Measurements from ENCODE around the gene ZNF664.

DNA sequence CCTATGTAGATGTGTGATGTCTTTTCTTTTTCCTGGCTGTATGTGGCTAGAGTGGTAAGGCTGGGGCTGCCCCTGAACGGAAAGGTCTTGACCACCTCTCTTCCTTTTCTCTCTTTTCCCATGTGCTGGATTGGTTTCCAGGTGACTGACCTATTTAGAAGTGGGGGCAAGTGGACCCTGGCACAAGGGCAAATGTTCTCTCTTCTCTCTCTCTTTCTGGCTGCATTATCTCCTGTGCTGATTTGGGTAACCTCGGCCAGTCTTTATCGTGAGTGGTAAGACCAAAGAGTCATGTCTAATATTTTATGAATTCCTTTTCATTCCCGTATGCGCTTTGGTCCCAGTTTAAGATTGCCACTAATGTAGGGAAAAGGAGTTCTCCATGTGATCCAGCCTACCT is 16.2 kb downstream of the ZNF664 start:
- TF ChIP-seq CTCF (IDR thresholded peaks at IDR 0.05; ENCODE audit: control extremely low read depth in 1 of 3, insufficient read depth in 1 of 3, low read depth in 1 of 3, low read length in 3 of 3) (no peak), POLR2A (IDR thresholded peaks at IDR 0.05; ENCODE audit: control extremely low read depth in 1 of 2, low read depth in 2 of 2, low read length in 2 of 2) (no peak), CBX5 (IDR thresholded peaks at IDR 0.05; ENCODE audit: low read depth, low read length) (no peak), POLR2AphosphoS5 (IDR thresholded peaks at IDR 0.05; ENCODE audit: low read depth, low read length) (no peak), USF2 (IDR thresholded peaks at IDR 0.05; ENCODE audit: low read length) (no peak)
- TF ChIP-seq, protein P1, sequence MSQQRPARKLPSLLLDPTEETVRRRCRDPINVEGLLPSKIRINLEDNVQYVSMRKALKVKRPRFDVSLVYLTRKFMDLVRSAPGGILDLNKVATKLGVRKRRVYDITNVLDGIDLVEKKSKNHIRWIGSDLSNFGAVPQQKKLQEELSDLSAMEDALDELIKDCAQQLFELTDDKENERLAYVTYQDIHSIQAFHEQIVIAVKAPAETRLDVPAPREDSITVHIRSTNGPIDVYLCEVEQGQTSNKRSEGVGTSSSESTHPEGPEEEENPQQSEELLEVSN (IDR thresholded peaks at IDR 0.05): no peak
